Activated CD4-positive, alpha-beta memory T cell treated with anti-CD3 and anti-CD28 coated beads, Interleukin-2, amount 10 ng/mL, durations not matched to agents 7 days and 5 days (primary cell): ENCODE data around the gene PRELP. TPM values are rescaled to one million over a fixed set of nuclear protein-coding genes. Genes with fewer than 3 reads are reported as not detected.
A peak's percentile ranks its signal among the peaks of the same experiment; 100 is the strongest.

Experiments used
- CTCF ChIA-PET: fragments of 350-600 bp; sonication (Branson Sonifier 250); formaldehyde crosslinking; loops from one replicate; lab custom pipeline; 2021; ENCODE audit warnings: antibody characterized with exemption, inconsistent platforms; lab: Charles Lee
- POLR2A ChIA-PET: fragments of 350-600 bp; sonication (Branson Sonifier 250); formaldehyde crosslinking; loops from one replicate; lab custom pipeline; 2021; ENCODE audit warnings: antibody characterized with exemption; lab: Charles Lee
- DNase-seq: peaks from one replicate; pipeline ENCODE4 v3.0.0-alpha.2; 2020
- H3K27ac Mint-ChIP-seq: one replicate; pipeline ENCODE4 v1.8.0; 2021; ENCODE audit warnings: mild to moderate bottlenecking, mixed read lengths
- H3K27me3 Mint-ChIP-seq: one replicate; pipeline ENCODE4 v1.8.0; 2021; ENCODE audit warnings: mixed read lengths
- H3K36me3 Mint-ChIP-seq: one replicate; pipeline ENCODE4 v1.8.0; 2021; ENCODE audit warnings: low read depth, mixed read lengths
- H3K4me1 Mint-ChIP-seq: one replicate; pipeline ENCODE4 v1.8.0; 2021; ENCODE audit warnings: mixed read lengths
- H3K4me3 Mint-ChIP-seq: one replicate; pipeline ENCODE4 v1.8.0; 2021; ENCODE audit warnings: mild to moderate bottlenecking, mixed read lengths
- H3K9me3 Mint-ChIP-seq: one replicate; pipeline ENCODE4 v1.8.0; 2021; ENCODE audit warnings: mixed read lengths
- total RNA-seq, 2 experiments: library from RNA; stranded (reverse); gene quantifications; one replicate each; pipeline ENCODE4 v1.2.3, GENCODE V29; 2021

Gene PRELP
- total RNA-seq, 2 experiments from 2014 or later, result not detected

GRCh38 chr1:203505526-203506204, 30.1 kb downstream of the PRELP start:
- Mint-ChIP-seq H3K27me3 (peaks cover 15% of the 10 kb centered on the region), H3K27ac (no peak overlapping the region), H3K4me3 (no peak overlapping the region), H3K36me3 (no peaks in the 10 kb centered on the region), H3K4me1 (no peaks in the 10 kb centered on the region), H3K9me3 (no peaks in the 10 kb centered on the region)
- DNase-seq, result no peak
- ChIA-PET CTCF (interaction anchor here (0.5 to 4.1 kb wide), 13 partner anchors 17 to 1111 kb away, joined by 3 to 68 read pairs (median 4); partner anchors contain the start of gene LAX1), POLR2A (no interaction called here)

GRCh38 chr1:203506858-203507626, 31.4 kb downstream of the PRELP start:
- H3K27ac Mint-ChIP-seq, result no peak overlapping the region
- CTCF ChIA-PET, result interaction anchor here (0.7 to 2.1 kb wide), 9 partner anchors 12 to 622 kb away, joined by 3 to 11 read pairs (median 3); partner anchors contain the start of gene ATP2B4
- no peaks in the 10 kb centered on the region for H3K4me1 Mint-ChIP-seq
- H3K4me3 Mint-ChIP-seq, result no peak overlapping the region
- no peaks in the 10 kb centered on the region for H3K36me3 Mint-ChIP-seq
- DNase-seq, result no peak
- POLR2A ChIA-PET, result interaction anchor here (0.8 kb wide), 1 partner anchor 114 kb away, joined by 3 read pairs; no protein-coding TSS in a partner anchor
- H3K27me3 Mint-ChIP-seq, result peaks cover 12% of the 10 kb centered on the region
- H3K9me3 Mint-ChIP-seq, result no peaks in the 10 kb centered on the region

- Mint-ChIP-seq H3K27me3 (peaks cover 8% of the 10 kb centered on the region), H3K27ac (no peak overlapping the region), H3K9me3 (no peaks in the 10 kb centered on the region), H3K4me3 (no peak overlapping the region), H3K4me1 (peaks cover 5% of the 10 kb centered on the region), H3K36me3 (no peaks in the 10 kb centered on the region)
- POLR2A ChIA-PET, result interaction anchor here (0.8 to 1.2 kb wide), 2 partner anchors 8 to 114 kb away, joined by 3 to 4 read pairs; no protein-coding TSS in a partner anchor
- CTCF ChIA-PET, result interaction anchor here (1.4 to 2.1 kb wide), 4 partner anchors 119 to 240 kb away, joined by 3 to 11 read pairs (median 6); partner anchors contain the start of gene ATP2B4
- DNase-seq, result no peak
Observed at GRCh38 chr1:203507759-203508158, 32.2 kb downstream of the PRELP start.

GRCh38 chr1:203508463-203509073, 33.0 kb downstream of the PRELP start:
- Mint-ChIP-seq H3K27ac (no peak overlapping the region), H3K4me1 (peaks cover 13% of the 10 kb centered on the region), H3K4me3 (no peak overlapping the region)

GRCh38 chr1:203509135-203509534, 33.5 kb downstream of the PRELP start:
- ChIA-PET CTCF (interaction anchor here (1.7 kb wide), 1 partner anchor 192 kb away, joined by 5 read pairs; no protein-coding TSS in a partner anchor), POLR2A (no interaction called here)
- H3K9me3 Mint-ChIP-seq, result no peaks in the 10 kb centered on the region
- H3K36me3 Mint-ChIP-seq, result no peaks in the 10 kb centered on the region
- H3K27me3 Mint-ChIP-seq, result no peaks in the 10 kb centered on the region
- H3K27ac Mint-ChIP-seq, result no peak overlapping the region
- no peak overlapping the region for H3K4me3 Mint-ChIP-seq
- peaks cover 15% of the 10 kb centered on the region for H3K4me1 Mint-ChIP-seq
- DNase-seq, result no peak

More at GRCh38 chr1:203508463-203509073, 33.0 kb downstream of the PRELP start:
- Mint-ChIP-seq H3K36me3 (no peaks in the 10 kb centered on the region), H3K27me3 (peaks cover 3% of the 10 kb centered on the region), H3K9me3 (no peaks in the 10 kb centered on the region)
- no peak for DNase-seq
- ChIA-PET POLR2A (interaction anchor here (1.2 kb wide), 1 partner anchor 9 kb away, joined by 4 read pairs; no protein-coding TSS in a partner anchor), CTCF (interaction anchor here (0.6 to 2.1 kb wide), 3 partner anchors 150 to 193 kb away, joined by 3 to 11 read pairs (median 5); no protein-coding TSS in a partner anchor)

GRCh38 chr1:203511513-203511912, 35.9 kb downstream of the PRELP start:
- POLR2A ChIA-PET, result no interaction called here
- CTCF ChIA-PET, result interaction anchor here (0.7 to 1.9 kb wide), 2 partner anchors 24 to 242 kb away, joined by 4 to 5 read pairs; no protein-coding TSS in a partner anchor
- DNase-seq, result no peak
- Mint-ChIP-seq H3K9me3 (no peaks in the 10 kb centered on the region), H3K27ac (no peak overlapping the region), H3K4me3 (no peak overlapping the region), H3K27me3 (peaks cover 4% of the 10 kb centered on the region), H3K4me1 (peaks cover 19% of the 10 kb centered on the region), H3K36me3 (no peaks in the 10 kb centered on the region)

GRCh38 chr1:203511930-203512329, 36.3 kb downstream of the PRELP start:
- Mint-ChIP-seq H3K4me1 (peaks cover 19% of the 10 kb centered on the region), H3K27ac (no peak overlapping the region), H3K27me3 (peaks cover 4% of the 10 kb centered on the region), H3K4me3 (no peak overlapping the region), H3K9me3 (no peaks in the 10 kb centered on the region), H3K36me3 (no peaks in the 10 kb centered on the region)
- POLR2A ChIA-PET, result no interaction called here
- CTCF ChIA-PET, result interaction anchor here (1.9 kb wide), 1 partner anchor 24 kb away, joined by 5 read pairs; no protein-coding TSS in a partner anchor
- no peak for DNase-seq

GRCh38 chr1:203512517-203512847, 36.9 kb downstream of the PRELP start:
- Mint-ChIP-seq H3K4me3 (no peak overlapping the region), H3K9me3 (no peaks in the 10 kb centered on the region), H3K27me3 (peaks cover 4% of the 10 kb centered on the region), H3K36me3 (no peaks in the 10 kb centered on the region), H3K27ac (no peak overlapping the region), H3K4me1 (peaks cover 19% of the 10 kb centered on the region)
- DNase-seq, result no peak
- ChIA-PET POLR2A (no interaction called here), CTCF (no interaction called here)

- H3K27ac Mint-ChIP-seq, result no peak overlapping the region
- H3K36me3 Mint-ChIP-seq, result no peaks in the 10 kb centered on the region
- H3K4me1 Mint-ChIP-seq, result peaks cover 19% of the 10 kb centered on the region
- ChIA-PET CTCF (interaction anchor here (1.3 kb wide), 1 partner anchor 9 kb away, joined by 4 read pairs; no protein-coding TSS in a partner anchor), POLR2A (no interaction called here)
- peaks cover 4% of the 10 kb centered on the region for H3K27me3 Mint-ChIP-seq
- H3K9me3 Mint-ChIP-seq, result no peaks in the 10 kb centered on the region
- peak; percentile 19 for DNase-seq
- no peak overlapping the region for H3K4me3 Mint-ChIP-seq
Observed at GRCh38 chr1:203512848-203513584, 37.4 kb downstream of the PRELP start.

DNA sequence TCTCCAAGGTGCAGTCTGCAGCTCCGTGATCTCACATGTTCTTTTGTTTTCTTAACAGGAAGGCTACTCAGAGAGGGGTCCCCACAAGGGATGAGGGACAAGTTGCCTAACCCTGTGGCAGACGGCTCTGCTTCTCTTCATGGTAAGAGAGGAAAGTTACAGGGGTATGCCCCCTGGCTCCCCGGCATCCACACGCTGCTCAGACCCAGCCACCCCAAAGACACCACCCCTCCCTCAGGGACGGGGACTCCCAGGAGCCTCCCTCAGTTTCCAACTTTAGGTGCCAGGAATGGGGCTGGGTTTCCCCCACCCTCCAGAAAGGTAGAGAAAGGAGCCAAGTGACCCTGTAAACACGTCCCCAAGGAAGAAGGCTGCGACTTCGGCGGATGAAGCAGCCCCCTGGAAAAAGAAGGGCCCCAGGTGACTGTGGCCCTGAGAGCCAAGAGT, 38.0 kb downstream of the PRELP start:
- ChIA-PET POLR2A (no interaction called here), CTCF (interaction anchor here (1.0 to 1.3 kb wide), 2 partner anchors 9 to 241 kb away, joined by 3 to 4 read pairs; no protein-coding TSS in a partner anchor)
- Mint-ChIP-seq H3K9me3 (no peaks in the 10 kb centered on the region), H3K36me3 (no peaks in the 10 kb centered on the region), H3K27me3 (peaks cover 4% of the 10 kb centered on the region), H3K4me1 (peaks cover 19% of the 10 kb centered on the region), H3K4me3 (no peak overlapping the region), H3K27ac (no peak overlapping the region)
- no peak for DNase-seq

GRCh38 chr1:203516184-203516583, 40.6 kb downstream of the PRELP start:
- Mint-ChIP-seq H3K27ac (no peak overlapping the region), H3K4me3 (no peak overlapping the region), H3K4me1 (peaks cover 19% of the 10 kb centered on the region), H3K36me3 (no peaks in the 10 kb centered on the region), H3K9me3 (no peaks in the 10 kb centered on the region), H3K27me3 (peaks cover 4% of the 10 kb centered on the region)
- CTCF ChIA-PET, result no interaction called here
- DNase-seq, result no peak
- POLR2A ChIA-PET, result no interaction called here

GRCh38 chr1:203516906-203517305, 41.3 kb downstream of the PRELP start:
- H3K27me3 Mint-ChIP-seq, result peaks cover 4% of the 10 kb centered on the region
- no peaks in the 10 kb centered on the region for H3K36me3 Mint-ChIP-seq
- POLR2A ChIA-PET, result no interaction called here
- CTCF ChIA-PET, result interaction anchor here (1.3 kb wide), 1 partner anchor 12 kb away, joined by 3 read pairs; no protein-coding TSS in a partner anchor
- no peak overlapping the region for H3K4me3 Mint-ChIP-seq
- no peaks in the 10 kb centered on the region for H3K9me3 Mint-ChIP-seq
- DNase-seq, result no peak
- peaks cover 19% of the 10 kb centered on the region for H3K4me1 Mint-ChIP-seq
- H3K27ac Mint-ChIP-seq, result no peak overlapping the region
